ENCODE results near the gene ZNF574.
"Not testable (repeated sequence)": the region's sequence is repeated elsewhere in the genome, so short reads cannot be mapped to it uniquely, and the experiment has no call there.

Gene ZNF574

GRCh38 chr19:42075616-42076379 lies at the start of gene ZNF574:
Gene ZNF574 (plus strand): TSS chr19:42076166. CDS start chr19:42078607, 2,441 bp downstream.
- peak; percentile 99 for DNase-seq

DNA sequence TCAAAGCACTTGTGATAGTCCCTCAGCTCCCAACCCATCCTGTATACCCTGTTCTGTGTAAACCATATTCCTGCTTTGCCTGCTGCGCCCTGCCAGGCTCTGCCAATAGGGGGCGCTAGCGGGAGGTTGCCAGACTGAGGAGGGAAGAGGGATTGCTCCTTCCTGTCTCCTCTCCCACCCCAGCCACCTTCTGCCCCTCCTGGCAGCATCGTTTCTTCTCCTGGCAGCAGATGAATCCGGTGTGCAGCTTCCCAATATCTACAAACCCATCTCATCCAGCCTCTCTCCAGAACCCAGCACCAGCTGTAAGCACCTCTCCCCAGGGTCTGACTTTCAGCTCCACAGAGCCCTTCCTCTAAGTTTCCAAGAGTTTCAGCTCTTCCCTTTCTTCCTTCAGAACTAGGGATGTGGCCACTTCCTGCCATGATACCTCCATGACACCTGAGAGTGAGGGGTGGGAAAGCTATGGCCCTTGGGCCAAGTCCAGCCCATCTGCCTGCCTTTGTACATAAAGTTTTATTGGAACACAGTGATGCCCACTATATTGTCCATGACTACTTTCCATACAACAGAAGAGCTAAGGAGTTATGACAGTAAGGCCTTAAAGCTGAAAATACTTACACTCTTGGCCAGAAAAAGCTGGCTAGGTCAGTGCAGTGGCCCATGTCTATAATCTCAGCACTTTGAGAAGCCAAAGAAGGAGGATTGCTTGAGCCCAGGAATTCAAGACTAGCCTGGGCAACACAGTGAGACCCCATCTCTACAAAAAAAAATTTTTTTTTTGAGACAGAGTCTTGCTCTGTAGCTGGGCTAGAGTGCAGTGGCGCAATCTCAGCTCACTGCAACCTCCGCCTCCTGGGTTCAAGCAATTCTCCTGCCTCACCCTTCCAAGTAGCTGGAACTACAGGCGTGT lies 47.4 kb upstream of the ZNF574 start:
- DNase-seq: peak; percentile 78

DNA sequence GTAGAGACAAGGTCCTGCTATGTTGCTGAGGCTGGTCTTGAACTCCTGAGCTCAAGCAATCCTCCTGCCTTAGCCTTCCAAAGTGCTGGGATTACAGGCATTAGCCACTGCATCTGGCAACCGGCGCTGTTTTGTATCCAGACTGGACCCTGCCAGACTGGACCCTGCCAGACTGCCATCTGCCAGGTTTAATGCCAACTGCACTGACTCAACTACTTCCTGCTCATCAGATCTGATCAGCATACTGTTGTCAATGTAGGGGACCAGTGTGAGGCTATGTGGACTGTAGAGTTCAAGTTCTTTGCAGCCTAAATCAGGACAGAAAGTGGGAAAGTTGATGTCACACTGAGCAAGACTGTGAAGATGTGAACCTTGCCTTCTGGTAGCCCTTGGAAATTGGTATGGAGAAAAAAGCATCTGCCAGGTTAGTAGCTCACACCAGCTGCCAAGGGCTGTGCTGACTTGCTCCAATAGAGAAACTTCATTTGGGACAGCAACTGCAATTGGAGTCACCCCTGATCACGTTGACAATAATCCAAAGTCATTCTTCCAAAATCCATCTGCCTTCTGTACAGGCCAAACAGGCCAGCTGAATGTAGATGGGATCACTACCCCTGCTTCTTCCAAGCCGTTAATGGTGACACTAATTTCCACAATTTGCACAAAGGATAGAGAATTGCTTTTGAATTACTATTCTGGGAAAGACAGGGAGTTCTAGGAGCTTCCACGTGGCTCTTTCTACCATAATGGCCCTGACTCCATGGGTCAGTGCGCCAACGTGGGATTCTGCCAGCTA lies 45.1 kb upstream of the ZNF574 start:
- DNase-seq: no peak

DNA sequence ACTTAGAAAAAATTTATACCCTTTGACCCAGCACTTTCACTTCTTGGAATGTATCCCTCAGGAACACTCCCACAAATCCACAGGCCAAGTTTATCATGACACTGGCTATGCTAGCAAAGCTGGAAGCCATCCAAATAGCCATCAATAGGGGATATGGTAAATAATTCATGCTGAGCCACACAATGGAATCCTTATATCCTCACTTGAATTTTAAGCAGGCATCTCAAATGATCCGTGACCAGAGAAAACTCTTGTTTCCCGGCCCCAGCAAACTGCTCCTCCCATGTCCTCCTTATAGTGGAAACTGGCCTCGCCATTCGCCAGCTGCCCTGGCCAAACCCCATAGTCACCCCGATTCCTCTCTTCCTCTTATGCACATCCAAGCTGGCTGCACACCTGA lies 43.5 kb upstream of the ZNF574 start:
- DNase-seq: no peak

DNA sequence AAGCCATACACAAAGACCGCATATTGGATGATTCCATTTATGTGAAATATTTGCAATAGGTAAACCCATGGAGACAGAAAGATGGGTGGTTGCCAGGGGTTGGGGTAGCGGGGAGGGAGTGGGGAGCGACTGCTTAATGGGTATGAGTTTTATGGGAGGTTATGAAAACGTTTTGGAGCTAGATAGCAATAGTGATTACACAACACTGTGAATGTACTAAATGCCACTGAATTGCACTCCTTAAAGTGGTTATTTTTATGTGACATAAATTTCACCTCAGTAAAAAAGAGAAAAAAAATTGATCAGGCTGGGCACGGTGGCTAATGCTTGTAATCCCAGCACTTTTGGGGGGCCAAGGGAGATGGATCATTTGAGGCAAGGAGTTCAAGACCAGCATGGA lies 42.6 kb upstream of the ZNF574 start:
- no peak for DNase-seq

GRCh38 chr19:42034640-42035391 lies 41.1 kb upstream of the ZNF574 start:
- DNase-seq: peak; percentile 79

DNA sequence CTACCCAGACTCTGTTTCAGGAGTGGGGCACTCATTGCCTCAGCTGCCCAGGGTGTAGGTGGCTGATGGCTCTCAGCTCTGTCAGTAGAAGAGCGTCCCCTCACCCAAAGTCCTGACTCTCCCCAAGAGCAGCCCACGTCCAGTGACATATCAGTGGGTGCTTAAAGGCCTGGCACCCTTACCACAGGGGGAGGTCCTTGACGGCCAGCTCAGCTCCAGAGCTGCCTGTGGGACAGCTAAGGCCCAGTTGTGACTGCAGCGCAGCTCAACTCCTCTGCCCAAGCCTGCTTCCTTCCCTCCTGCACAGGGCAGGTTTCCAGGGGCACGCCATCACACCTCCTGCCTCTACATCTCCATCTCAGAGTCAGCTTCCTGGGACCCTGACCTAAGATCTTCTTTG lies 38.3 kb upstream of the ZNF574 start:
- no peak for DNase-seq

- DNase-seq: no peak
Measured at GRCh38 chr19:42038666-42039065, 37.3 kb upstream of the ZNF574 start.

GRCh38 chr19:42040031-42040430 lies 35.9 kb upstream of the ZNF574 start:
- no peak for DNase-seq

DNA sequence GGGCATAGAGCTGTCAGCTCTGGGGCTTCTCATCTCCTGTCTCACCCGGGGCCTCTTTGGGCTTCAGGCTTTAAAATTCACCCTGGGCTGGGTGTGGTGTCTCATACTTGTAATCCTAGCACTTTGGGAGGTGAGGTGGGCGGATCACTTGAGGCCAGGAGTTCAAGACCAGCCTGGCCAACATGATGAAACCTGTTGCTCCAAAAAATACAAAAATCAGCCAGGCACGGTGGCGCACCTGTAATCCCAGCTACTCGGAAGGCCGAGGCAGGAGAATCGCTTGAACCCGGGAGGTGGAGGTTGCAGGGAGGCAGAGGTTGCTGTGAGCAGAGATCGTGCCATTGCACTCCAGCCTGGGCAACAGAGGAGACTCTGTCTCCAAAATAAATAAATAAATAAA lies 35.5 kb upstream of the ZNF574 start:
- DNase-seq: not testable (repeated sequence)

GRCh38 chr19:42042455-42043170 lies 33.4 kb upstream of the ZNF574 start:
- DNase-seq: no peak

DNA sequence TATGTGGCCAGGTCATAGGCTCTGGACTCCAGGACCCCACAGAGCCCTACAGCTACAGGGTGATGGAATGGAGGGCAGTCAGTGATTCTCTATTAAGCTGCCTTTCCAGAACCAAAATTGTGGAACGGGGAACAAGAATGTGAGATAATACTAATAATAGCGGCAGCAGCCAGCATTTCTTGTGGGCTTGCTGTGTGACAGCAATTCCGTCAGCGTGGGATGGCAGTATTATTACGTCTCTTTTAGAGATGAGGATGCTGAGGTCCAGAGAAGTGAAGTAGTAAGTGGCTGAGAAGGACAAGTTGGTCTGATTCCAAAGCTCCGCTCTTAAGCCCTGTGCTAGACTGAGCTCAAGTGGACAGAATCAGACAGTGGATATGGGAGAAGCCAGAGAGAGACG lies 30.4 kb upstream of the ZNF574 start:
- DNase-seq: no peak

- no peak for DNase-seq
Measured at GRCh38 chr19:42048992-42049391, 27.0 kb upstream of the ZNF574 start.

DNA sequence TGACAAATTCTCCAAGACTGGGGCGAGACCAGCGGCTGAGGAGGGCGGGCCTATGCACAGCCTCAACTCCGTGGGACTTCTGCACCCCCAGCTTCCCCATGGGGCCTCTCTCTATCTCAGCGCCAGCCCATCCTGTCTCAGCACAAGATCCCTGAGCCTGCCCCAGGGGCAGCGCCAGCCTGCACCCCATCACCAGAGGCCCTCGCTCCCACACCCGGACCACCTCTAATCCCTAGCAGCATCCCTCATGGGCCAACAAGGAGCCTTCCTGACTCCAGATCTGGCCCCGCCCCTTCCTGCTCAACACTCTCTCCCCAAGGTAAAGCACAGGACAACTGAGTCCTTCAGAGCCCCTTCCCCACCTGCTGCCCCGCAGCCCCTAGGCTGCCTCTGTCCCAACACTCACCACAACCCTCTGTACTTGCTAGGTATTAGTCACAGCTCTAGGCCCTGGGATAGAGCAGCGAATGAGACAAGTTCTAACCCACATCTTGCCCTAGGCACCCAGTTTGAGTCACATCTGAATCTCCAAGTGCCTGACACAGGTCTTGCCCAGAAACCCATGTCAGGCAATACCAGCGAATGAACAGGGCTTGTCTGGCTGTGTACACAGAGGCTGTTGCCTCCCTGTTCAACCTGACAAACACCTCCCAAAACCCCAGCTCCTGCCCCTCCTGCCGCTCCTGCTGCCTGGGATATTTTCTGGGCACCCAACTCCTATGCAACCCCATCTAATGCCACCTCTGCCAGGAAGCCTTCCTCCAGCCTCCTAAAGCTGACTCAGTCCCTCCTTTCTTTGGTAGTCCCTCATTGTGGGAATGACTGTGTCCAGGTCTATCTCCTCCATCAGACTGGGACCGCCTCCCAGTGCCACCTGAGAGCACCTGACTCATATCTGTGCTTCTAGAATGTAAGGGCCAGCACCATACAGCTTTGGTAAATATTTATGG lies 24.5 kb upstream of the ZNF574 start:
- peak; percentile 66 for DNase-seq

DNA sequence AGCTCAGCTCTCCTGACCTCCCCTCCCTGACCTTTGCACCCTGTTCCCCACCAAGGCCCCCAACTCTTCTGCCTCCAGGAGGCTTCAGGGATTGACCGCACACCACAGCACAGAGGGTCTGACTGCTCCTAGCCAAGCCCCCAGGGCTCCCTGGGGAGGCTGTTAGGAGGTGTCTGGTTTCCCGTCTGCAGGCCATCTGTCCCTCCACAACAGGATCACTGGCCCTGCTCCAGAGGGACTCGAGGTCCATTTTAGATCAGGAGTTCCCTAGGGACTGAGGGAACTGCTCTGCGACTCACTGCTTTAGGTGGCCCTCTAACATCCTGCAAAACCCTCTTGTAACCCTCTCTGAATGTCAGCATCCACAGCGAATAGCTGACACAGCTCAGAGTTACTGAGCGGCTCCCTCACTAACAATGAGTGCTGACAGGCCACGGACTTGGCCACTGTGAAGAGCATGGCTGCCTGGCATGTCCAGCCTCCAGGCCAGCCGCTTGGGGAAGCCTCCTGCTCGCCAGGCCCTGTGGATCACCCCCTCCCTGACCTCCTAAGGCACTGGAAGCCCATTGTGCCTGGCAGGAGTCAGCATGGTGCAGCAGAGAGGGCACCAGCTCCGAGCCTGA lies 23.6 kb upstream of the ZNF574 start:
- DNase-seq: no peak

- no peak for DNase-seq
Measured at GRCh38 chr19:42053037-42053935, 22.7 kb upstream of the ZNF574 start.

DNA sequence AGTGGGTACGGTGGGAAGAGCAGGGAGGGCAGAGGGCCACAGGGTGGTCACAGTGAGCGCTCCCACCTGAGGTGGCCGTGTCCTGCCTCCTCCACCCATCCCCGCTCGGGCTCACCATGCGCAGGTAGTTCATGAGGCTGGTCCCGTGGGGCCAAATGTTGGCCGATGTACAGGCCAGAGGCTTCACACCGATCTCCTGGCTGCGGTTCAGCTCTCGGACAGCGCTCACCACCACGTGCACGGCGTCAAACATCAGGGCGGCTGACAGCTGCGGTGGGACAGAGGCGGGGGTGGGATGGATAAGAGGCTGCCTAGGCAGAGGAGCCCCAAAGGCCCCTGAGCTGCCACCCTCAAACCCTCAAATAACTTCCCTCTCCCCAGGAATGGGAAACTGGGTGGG lies 21.8 kb upstream of the ZNF574 start:
- no peak for DNase-seq

DNA sequence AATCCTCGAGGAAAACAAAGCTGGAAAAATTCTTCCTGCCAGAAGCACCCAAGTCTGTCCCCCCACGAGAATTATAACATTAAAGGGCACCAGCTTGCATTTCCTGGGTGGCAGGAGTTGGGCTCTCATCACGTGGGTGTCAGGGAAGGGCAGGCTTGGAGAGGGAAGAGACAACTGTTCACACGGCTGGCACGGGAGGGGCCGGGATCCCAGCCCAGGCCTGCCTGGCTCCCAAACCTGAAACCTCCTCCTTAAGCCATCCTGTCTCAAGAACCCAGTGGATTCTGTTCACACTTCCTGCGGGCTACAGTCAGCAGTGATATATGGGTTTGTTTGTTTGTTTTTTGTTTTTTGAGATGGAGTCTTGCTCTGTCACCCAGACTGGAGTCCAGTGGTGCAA lies 18.1 kb upstream of the ZNF574 start:
- DNase-seq: no peak

DNA sequence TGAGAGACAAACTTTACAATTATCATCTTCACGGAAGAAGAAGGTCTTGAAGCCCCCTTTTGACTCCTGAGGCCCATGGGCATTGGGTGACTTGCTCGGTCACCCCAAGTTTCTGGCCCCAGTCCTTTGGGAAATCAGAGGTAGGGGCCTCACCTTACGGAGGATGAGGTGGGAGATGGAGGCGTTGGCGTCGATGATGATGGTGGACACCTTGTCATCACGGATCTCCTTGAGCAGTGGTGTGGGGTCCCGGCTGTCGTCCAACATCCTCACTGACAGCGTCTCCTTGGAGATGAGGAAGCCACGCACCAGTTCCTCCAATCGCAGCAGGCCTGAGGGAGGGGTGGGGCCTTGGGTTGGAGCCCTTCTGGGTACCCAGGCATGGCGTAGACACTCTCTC lies 16.8 kb upstream of the ZNF574 start:
- DNase-seq: no peak
